ENCODE results near the gene PDE1A.

PDE1A gene

DNA sequence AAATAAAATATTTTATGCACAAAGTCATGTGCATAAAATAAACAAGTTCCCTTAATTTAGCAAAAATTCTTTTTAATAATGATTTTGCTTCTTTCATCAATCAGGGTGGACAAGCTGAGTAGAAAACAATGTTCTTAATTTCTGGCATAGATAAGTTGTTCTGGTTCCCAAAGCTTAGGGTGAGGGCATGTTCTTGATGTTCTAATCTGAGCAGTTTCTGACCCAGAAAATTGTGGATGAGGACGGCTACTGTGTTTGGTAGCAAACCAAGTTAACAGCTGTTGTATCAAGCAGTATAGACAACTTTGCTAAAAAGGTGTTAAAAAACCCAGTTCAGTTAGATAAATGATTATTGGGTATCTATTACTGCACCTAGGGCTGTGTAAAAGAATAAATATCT, 158.9 kb downstream of the PDE1A start:
- DNase-seq (ENCODE audit: low read depth in 2 of 2): no peak

DNA sequence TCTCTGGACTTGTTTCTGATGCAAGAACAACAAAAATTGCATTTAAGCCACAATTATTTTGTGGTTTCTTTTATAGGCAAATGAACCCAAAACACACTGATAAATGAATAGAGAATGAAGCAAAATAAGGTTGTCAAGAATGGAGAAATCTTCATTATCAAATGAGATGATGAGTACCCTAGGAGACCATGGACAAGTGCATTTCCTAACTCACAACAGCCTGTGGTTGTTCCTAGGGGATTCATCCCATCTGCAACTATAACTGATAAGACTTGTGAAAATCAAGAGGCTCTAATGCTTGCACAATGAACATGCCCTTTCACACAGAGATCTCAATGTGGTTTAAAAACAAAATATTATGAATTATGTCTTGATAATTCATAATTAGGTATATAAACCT, 159.9 kb downstream of the PDE1A start:
- DNase-seq (ENCODE audit: low read depth in 2 of 2): no peak

- no peak for DNase-seq (ENCODE audit: low read depth in 2 of 2)
Measured at GRCh38 chr2:182265718-182266117, 161.1 kb downstream of the PDE1A start.

DNA sequence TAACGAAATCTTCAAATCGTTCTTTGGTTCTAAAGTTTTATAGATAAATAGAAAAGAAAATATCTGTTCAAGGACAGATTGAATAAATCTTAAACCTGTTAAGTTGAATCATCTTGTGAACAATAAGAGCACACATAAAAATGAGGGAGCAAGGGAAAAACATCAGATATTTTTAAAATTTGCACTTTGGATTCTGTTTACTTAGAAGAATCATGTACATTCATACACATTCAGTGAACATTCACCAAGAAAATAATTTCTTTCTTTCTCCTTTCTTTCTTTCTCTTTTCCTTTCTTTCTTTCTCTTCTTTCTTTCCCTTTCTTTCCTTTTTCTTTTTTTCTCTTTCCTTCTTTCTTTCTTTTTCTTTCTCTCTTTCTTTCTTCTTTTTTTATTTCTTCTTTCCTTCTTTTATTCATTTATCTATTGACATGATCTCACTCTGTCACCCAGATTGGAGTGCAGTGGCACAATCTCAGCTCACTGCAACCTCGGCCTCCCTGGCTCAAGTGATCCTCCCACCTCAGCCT, 164.9 kb downstream of the PDE1A start:
- DNase-seq (ENCODE audit: low read depth in 2 of 2): no peak

GRCh38 chr2:182259629-182260150, 167.1 kb downstream of the PDE1A start:
- no peak for DNase-seq (ENCODE audit: low read depth in 2 of 2)

GRCh38 chr2:182252534-182252933, 174.3 kb downstream of the PDE1A start:
- no peak for DNase-seq (ENCODE audit: low read depth in 2 of 2)

DNA sequence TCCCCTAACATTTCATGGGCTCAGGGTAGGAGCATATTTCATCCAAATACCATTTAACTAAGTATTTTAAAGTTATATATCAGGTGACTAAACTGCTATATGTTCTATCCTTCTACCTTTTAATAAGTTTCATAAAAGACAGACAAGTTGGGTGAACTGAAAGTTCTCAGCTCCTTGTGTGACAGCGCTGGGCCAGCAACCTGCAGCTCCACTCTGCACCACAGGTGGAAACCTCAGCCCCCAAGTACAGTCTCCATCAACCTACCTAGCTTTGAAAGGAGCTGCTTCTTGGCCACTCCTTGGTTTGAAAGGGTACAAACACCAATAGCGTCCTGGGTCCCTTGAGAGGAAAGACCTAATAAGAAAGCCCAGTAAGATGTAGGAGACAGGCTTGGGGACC, 177.9 kb downstream of the PDE1A start:
- no peak for DNase-seq (ENCODE audit: low read depth in 2 of 2)

DNA sequence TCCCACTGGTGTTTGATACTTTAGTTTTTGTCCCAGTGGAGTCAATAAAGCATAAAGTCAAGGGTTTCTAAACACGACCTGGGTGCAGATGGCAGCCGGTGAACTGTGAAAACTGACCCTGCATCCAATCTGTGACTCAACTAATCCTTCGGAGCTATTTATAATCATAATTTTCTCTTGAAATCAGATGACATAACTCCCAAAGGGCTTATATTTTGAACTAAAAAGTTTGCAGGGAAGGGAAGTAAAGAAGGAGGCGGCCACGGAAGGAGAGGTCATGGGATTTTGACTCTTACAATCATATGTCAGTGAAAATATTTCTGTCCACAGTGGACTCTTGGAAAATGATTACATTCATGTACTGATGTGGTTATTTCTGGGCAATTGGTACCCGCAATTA, 178.5 kb downstream of the PDE1A start:
- no peak for DNase-seq (ENCODE audit: low read depth in 2 of 2)

DNA sequence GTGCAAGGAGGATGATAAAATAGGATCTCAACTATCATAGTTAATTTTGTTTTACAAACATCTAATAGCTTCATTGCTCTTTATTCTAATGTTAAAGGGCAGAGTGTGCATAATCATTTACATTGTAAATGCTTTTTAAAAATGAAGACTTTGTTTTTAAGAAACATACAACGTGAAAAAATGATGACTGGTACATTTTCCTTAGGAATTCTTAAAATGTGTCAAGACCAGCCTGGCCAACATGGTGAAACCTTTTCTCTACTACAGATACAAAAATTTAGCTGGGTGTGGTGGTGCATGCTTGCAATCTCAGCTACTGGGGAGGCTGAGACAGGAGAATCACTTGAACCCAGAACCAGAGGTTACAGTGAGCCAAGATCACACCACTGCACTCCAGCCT, 179.0 kb downstream of the PDE1A start:
- DNase-seq (ENCODE audit: low read depth in 2 of 2): no peak

GRCh38 chr2:182245963-182246362, 180.9 kb downstream of the PDE1A start:
- DNase-seq (ENCODE audit: low read depth in 2 of 2): no peak

GRCh38 chr2:182242609-182243008, 184.2 kb downstream of the PDE1A start:
- no peak for DNase-seq (ENCODE audit: low read depth in 2 of 2)

- DNase-seq (ENCODE audit: low read depth in 2 of 2): no peak
Measured at GRCh38 chr2:182241936-182242335, 184.9 kb downstream of the PDE1A start.

DNA sequence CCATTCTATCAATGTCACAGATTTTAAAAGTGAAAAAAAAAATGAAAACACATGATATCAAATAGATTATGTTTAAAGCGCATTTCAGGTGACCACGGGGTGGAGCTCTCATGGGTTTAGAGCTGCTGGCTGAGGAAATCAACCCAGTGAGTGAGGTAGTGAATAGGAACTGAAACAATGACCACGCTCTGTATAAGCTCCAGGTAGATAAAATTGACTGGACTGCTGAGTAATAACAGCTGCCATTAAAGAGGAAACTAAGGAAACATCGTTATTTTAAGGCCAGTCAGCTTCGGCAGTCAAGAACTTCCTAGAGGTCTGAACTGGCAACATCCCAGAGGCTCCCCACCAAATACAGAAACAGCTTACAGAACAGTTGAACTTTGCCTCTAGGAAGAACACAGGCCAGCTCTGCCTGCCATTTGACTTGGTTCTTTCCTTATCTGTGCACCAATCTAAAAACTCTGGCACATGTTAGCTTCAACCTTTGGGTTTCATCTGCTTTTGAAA, 185.9 kb downstream of the PDE1A start:
- DNase-seq (ENCODE audit: low read depth in 2 of 2): no peak

- DNase-seq (ENCODE audit: low read depth in 2 of 2): no peak
Measured at GRCh38 chr2:182230561-182230960, 196.3 kb downstream of the PDE1A start.

DNA sequence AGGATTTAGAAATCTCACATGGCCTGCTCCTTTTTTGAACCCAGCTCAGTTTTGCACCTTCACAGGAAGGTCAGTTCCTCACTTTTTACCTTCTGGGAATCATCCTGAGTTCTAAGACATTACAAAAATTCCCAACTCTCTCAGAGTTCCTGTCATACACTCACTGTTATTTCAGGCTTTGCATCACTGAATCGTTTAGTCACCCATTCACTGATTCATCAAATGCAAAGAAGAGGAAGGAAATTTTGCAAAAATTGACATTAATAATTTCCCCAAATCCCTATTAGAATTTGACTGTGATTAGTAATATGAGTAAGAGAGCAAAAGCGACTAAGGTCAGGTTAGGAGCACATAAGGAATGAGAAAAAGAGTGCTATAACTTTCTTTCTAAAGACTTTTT, 197.5 kb downstream of the PDE1A start:
- DNase-seq (ENCODE audit: low read depth in 2 of 2): no peak

- DNase-seq (ENCODE audit: low read depth in 2 of 2): no peak
Measured at GRCh38 chr2:182228741-182229140, 198.1 kb downstream of the PDE1A start.

- DNase-seq (ENCODE audit: low read depth in 2 of 2): no peak
Measured at GRCh38 chr2:182228073-182228473, 198.8 kb downstream of the PDE1A start.

GRCh38 chr2:182226807-182227206, 200.0 kb downstream of the PDE1A start:
- DNase-seq (ENCODE audit: low read depth in 2 of 2): no peak

DNA sequence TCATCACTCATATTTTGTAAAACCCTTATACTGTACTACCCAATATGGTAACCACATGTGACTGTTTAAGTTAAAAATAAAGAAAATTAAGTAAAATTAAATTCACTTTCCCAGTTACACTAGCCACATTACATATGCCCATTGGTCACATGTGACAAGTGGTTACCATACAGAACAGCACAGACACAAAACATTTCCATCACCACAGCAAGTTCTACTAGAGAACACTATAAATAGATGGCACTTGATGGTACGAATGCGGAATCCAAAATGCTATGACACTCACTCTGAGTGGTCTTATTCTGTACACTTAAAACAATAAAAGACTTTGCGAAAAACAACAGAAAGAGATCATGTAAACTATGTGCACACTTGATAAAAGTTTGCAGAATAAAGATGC, 202.2 kb downstream of the PDE1A start:
- no peak for DNase-seq (ENCODE audit: low read depth in 2 of 2)

DNA sequence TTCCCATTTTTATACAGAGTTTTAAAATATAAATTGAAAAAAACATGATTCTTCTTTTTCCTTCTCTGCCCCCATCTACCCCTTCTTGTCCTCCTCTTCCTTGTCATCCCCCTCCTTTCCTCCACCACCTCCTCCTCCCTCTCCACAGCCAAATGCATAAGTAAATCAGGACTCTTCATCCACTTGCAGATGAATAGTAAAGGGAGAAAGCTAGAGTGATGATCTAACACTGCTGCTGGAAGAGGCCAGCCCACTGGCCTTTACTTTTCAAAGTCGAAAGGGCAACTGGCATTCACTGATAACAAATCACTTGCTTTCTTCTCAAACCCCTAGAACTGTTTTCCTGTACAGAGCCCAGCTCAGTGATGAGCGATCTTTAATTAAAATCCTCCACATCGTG, 205.8 kb downstream of the PDE1A start:
- no peak for DNase-seq (ENCODE audit: low read depth in 2 of 2)

GRCh38 chr2:182220335-182220734, 206.5 kb downstream of the PDE1A start:
- no peak for DNase-seq (ENCODE audit: low read depth in 2 of 2)

DNA sequence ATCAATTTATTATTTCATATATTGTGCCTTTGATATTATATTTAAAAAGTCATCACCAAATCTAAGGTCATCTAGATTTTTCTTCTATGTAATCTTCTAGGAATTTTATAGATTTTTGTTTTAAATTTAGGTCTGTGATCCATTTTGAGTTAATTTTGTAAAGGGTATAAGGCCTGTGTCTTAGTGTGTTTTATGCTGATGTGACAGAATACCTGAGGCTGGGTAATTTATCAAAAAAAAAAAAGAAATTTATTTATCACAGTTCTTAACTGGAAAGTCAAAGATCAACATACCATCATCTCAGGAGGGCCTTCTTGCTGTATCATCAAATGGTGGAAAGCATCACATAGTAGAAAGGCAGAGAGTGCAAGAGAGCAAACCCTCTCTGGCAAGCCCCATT, 216.2 kb downstream of the PDE1A start:
- DNase-seq (ENCODE audit: low read depth in 2 of 2): no peak

- DNase-seq (ENCODE audit: low read depth in 2 of 2): no peak
Measured at GRCh38 chr2:182208421-182208820, 218.4 kb downstream of the PDE1A start.

- no peak for DNase-seq (ENCODE audit: low read depth in 2 of 2)
Measured at GRCh38 chr2:182207049-182207746, 219.6 kb downstream of the PDE1A start.

Measured in stimulated activated CD8-positive, alpha-beta memory T cell treated with anti-CD3 and anti-CD28 coated beads, Interleukin-7, amount 100 ng/mL, for 1 hour (primary cell).